ENCODE data around the gene IL31RA. TPM values are rescaled to one million over a fixed set of nuclear protein-coding genes. Genes with fewer than 3 reads are reported as not detected.
"Not testable (repeated sequence)": the region's sequence is repeated elsewhere in the genome, so short reads cannot be mapped to it uniquely, and the experiment has no call there.

IL31RA gene
- 6.9 and 7.8 TPM in 2 replicates for total RNA-seq (2014; rRNA removed; shearing (Covaris generic))
- 7.3 and 10.2 TPM in 2 replicates for polyA plus RNA-seq (2015; cell fraction: cytosol; rRNA removed)
- 11.8 and 14.1 TPM in 2 replicates for polyA plus RNA-seq (2015; cell fraction: nucleus; rRNA removed)

DNA sequence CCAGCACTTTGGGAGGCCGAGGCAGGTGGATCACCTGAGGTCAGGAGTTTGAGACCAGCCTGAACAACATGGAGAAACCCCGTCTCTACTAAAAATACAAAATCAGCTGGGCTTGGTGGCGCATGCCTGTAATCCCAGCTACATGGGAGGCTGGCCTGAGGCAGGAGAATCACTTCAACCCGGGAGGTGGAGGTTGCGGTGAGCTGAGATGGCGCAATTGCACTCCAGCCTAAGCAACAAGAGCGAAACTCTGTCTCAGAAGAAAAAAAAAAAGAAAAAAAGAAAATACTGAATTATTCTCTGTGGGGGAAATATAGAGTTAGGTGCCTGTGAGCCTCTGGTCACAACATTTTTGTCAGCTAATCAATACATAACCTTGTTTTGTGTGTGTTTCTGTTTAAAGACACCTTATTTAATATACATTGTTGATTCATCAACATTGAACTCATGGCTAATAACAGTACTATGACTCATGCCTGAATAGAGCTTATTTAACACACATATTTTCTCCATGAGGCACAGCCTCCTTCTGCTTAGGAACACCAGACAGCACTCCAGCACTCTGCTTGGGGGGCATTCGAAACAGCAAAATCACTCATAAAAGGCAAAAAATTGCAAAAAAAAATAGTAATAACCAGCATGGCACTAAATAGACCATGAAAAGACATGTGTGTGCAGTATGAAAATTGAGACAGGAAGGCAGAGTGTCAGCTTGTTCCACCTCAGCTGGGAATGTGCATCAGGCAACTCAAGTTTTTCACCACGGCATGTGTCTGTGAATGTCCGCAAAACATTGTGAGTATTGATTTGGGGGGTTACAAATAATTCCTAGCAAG, at the start of gene IL31RA:
Gene IL31RA (plus strand): TSS at position 519 of the 836 bp plus-strand sequence. CDS start 214 bp downstream, at position 733.
- DNase-seq (ENCODE audit: low read depth) = peak; percentile 90

DNA sequence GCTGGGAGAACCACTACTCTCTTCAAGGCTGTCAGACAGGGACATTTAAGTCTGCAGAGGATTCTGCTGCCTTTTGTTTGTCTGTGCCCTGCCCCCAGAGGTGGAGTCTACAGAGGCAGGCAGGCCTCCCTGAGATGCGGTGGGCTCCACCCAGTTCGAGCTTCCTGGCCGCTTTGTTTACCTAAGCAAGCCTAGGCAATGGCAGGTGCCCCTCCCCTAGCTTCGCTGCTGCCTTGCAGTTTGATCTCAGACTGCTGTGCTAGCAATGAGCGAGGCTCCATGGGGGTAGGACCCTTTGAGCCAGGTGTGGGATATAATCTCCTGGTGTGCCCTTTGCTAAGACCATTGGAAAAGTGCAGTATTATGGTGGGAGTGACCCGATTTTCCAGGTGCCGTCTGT, 42.3 kb upstream of the IL31RA start:
- DNase-seq (ENCODE audit: low read depth) = not testable (repeated sequence)

DNA sequence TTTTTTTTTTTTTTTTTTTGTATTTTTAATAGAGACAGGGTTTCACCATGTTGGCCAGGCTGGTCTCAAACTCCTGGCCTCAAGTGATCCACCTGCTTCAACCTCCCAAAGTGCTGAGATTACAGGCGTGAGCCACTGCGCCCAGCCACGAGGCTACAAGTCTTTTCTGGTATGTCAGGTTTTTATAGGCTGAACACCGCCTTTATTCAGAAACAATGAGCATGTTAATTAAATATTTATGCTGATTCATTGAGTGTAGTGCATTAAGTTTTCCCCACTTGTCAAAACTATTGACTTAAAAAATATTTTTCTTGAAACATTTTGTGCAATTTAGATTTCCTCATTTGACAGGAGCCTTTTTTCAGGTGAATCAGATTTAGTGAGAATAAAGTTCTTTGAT, 35.2 kb upstream of the IL31RA start:
- not testable (repeated sequence) for DNase-seq (ENCODE audit: low read depth)

DNA sequence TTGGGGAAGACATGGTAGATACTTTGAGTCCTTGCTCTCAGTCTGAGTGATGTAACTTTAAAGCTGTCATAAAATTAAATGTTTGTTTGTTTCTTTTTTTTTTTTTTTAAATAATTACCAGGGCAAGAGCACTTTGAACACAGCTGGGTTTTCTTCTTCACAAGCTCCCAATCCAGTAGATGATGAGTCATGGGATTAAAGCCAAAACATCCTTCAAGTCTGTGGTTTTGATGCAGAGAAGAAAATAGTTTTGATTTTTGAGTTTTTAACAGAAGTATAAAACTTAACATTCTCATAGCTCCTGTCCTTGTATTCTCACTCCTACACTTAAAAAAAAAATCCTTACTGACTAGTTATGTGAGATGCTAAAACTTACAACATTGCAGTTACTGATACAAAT, 34.8 kb upstream of the IL31RA start:
- peak; percentile 82 for DNase-seq (ENCODE audit: low read depth)

DNA sequence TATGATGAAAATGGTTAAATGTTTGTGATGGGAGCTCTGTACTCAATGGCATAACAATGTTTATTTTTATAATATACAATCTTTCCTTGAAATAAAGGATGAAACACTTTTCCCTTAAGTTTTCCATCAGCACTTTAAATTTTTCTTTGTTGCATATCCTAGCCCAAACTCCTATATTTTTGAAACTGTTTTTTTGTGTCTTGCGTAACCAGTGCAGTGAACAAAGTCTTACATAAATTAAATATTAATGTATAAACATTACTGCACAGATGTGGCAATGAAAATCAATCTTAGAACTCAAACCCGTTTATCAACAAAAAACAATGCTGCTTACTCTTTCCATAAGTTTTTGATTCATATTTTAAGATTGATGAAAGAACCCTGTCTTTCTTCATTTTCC, 34.1 kb upstream of the IL31RA start:
- DNase-seq (ENCODE audit: low read depth) = no peak

DNA sequence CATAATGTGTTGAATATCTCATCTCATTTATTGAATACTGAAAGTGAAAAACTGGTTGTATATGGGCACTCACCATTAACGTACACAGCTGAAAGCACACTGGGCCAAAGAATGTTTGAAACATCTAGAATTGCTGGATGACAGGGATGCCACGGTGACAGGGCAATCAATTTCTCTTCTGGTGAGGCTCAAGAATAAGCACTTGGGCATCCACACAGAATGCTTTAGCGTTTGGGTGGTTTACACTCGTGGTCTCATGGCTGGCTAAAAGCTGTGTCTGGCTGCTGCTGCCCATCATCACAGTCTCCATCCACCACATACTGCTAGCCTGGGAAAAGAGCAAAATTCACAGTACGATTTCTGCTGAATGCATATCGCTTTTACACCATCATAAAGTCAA, 30.7 kb upstream of the IL31RA start:
- DNase-seq (ENCODE audit: low read depth) = no peak

DNA sequence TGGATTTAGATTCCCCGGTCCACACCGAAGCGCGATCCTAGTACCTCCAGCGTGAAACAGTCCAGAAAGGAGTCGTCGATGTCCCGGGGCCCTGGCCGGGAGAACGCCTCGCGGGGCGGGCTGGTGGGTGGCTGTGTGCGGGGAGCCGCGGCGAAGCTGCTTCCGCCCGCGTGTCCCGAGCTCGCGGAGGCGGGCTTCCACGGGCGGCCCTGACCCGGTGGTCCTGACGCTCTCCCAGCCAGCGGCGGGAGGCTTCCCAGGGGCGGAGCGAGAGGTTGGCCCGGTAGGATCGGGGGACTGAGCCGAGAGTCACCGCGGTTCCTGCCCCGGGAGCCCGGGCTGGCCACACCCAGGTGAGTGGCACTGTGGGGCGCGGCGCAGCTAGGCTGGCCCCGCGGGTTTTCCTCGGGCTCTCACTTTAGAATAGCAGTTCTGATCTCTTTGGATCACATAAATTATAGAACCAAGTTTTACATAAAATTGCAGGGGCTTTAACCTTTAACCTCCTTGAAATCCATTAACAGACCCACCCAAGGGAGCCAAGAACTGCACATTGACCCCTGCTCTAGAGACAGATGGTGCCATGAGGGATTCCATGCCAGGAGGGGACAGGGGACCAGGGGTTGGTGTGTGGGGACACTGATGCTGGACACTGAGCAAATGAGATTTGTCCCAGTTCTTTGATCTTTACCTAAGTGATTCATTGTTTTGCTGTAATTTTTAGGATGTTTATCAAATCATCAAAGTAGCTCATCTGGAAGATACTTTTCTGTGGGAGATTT, 29.2 kb upstream of the IL31RA start:
- DNase-seq (ENCODE audit: low read depth) = no peak

DNA sequence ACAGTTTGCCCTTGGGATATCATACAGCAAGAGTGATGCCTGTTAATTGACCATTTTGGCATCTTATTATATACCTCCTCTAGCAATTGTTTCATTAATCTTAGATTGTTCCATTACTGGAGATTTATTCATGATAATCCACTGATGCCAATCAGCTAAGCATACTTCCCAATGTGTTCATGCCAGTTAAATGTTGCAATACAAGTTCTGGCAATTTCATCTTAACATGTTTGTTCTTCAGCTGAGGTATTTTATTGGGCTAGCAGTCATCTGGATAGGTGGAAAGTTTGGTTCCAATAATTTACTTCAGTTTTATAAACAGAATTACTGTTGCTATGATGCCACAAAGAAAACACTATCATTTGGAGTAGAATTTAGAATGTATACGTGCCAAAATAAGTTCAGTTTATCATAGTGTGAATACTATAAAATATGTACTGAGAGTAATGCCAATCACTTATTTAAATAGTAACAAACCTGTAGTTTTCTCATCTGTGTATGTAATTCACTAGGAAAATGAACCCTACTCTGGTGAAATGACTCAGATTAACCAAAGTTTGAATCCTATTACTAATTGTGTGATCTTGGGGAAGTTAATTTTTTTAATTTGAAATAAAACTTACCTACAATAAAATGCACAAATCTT, 27.9 kb upstream of the IL31RA start:
- DNase-seq (ENCODE audit: low read depth) = no peak

DNA sequence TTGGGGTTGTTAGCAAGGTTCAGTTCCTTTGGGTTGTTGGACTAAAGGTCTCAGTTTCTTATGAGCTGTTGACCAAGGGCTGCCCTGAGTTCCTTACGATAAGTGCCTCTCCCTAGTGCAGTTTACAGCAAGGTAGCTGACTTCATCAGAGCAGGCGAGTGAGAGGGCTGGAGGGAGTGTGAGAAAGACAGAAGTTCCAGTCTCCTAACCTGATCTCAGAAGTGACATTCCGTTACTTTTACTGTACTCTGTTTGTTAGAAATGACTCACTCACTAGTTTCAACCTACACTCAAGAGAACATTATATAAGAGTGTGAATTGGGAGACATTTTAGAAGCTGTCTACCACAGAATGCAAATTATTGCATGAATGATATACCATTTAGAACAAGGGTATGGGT, 21.2 kb upstream of the IL31RA start:
- DNase-seq (ENCODE audit: low read depth) = peak; percentile 40

DNA sequence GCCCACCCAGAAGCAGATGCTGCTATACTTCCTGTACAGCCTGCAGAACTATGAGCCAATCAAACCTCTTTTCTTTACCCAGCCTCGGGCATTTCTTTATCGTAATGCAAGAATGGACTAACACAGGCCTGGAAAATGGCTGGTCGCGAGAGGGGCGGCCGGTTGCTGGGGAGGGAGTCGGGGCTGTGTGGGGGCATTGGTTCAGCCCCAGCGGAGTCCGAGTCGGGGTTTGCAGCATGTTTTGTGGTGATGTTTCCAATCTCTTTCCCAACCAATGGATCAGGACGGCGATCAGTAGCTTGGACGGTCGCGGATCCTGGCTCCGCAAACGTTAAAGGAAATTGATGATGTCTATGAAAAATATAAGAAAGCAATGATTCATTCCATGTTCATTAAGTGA, 18.7 kb upstream of the IL31RA start:
- DNase-seq (ENCODE audit: low read depth) = no peak

DNA sequence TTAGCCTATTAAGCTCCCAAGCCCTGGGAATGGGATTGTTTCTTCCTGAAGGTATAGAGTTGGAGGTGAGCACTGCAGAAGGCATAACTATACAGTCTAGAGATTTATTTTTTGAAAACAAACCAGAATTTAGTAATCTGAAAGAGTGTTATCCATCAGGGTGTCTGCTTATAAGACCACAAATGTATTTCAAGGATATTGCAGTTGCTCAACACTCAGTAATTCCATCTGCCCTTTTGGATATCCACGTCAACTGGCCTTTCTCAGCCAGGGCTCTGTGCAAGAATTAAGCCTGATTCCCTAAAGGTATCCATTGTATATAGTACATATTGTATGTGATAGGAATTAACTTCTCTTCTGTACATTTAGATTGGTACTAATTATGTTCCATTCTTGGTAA, 15.0 kb upstream of the IL31RA start:
- no peak for DNase-seq (ENCODE audit: low read depth)

DNA sequence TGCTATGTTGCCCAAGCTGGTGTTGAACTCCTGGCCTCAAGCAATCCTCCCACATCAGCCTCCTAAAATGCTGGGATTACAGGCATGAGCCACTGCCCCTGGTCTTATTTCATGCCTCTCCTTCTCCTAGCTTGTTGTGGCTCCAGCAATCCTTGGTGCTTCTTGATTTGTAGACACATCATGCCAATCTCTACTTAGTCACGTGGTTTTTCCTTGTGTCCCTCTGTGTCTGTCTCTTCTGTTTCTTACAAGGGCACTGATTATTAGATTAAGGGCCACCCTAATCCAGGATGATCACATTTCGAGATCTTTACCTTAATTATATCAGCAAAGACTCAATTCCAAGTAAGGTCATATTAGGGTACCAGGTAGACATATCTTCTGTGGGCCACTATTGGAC, 9.2 kb upstream of the IL31RA start:
- no peak for DNase-seq (ENCODE audit: low read depth)

DNA sequence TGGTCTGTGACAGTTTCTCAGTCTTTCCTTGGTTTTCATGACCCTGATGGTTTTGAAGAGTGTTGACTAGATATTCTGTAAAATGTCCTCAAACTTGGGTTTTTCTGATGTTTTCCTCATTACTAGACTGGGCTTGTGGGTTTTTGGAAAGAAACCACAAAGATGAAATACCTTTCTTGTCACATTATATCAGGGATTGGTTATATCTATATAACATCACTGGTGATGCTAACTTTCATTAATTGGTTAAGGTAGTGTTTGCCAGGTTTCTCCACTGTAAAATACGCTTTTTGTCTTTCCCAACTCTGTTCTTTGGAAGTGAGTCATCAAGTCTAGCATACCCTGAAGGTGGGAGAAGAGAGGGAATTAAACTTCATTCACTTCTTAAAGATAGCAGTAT, 3.3 kb upstream of the IL31RA start:
- no peak for DNase-seq (ENCODE audit: low read depth)

DNA sequence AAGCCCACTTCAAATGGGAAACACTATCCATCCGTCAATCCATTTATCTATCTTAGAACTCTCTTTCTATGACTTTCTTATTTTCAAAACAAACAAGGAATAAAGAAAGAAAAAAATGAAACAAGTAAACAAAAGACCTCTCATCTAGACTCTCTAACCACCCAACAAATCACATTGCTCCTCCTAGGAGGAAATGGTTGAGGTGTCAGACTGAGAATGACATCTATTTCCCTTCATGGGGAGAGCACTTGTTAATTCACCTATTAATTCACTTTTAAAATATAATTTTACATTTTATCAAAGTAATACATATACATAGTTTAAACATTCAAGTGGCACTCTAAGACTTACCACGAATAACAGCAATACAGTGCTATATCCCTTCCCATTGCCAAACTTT, 2.4 kb upstream of the IL31RA start:
- no peak for DNase-seq (ENCODE audit: low read depth)

DNA sequence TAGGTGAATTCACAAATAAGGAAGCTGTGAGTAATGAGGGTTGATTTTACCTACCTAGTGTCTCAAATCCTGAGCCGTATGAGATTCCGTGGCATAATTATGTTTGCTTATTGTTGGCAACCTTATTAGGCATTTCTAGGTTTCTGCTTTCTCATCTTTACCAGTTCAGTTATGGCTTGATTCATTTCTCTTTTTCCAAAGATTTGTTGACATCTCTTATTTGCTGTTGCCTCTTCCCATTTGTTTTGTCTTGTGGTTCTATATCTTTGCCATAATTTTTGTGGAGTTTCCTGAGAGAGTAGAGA, 470 bp downstream of the IL31RA start:
- peak; percentile 17 for DNase-seq (ENCODE audit: low read depth)

DNA sequence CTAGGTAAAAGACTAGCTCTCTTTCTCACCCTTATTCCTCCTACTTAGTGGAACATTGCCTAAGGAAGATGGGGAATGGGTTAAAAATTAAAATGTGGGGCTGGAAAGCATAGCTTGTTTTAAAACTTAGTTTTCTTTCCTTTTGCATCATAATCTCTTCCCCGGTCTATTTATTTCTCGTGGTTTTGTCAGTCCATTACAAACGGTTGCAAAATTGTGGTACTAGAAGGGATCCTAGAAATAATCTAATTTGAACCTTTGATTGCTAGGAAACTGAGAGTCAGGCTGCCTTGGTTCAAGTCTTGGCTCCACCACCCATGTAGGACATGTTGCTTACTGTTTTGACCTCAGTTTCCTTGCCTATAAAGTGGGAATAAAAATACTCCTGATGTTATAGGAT, 1.3 kb downstream of the IL31RA start:
- no peak for DNase-seq (ENCODE audit: low read depth)

DNA sequence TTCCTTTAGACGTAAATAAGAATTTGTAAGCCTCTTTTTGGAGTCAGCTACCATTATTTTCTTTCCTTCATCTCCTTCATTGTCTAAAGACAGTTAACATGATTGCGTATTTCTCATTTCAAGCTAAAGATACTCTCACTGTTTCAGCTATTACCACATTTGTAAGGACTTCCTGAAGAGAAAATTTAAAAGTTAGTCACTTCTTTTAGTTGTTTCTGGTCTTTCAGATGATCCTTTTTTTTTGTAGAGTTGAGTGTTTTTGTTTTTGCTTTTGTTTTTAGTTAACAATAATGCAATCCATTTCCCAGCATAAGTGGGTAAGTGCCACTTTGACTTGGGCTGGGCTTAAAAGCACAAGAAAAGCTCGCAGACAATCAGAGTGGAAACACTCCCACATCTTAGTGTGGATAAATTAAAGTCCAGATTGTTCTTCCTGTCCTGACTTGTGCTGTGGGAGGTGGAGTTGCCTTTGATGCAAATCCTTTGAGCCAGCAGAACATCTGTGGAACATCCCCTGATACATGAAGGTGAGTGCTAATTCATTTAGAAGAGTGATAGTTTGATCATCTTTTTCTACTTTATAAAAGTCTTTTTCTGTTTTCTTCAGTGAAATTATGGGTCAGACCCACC, 2.0 kb downstream of the IL31RA start:
- DNase-seq (ENCODE audit: low read depth) = no peak

DNA sequence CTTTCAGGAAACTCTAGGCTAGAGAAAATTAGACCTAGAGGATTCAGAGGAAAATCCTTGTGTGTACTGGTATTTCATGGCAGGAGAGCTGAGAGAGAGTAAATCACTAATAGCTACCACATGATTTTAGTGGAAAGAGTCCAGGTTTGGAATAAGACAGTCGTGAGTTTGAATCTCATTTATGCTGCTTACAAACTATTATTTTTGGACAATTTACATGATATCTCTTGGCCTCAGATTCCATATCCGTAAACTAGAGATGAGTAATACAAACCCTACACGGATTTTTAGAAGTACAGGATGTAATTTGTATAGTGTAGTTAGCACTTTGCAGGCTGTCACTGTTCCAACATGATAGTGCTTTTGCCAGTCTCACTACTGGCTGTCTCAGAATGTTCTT, 2.7 kb downstream of the IL31RA start:
- peak; percentile 15 for DNase-seq (ENCODE audit: low read depth)

DNA sequence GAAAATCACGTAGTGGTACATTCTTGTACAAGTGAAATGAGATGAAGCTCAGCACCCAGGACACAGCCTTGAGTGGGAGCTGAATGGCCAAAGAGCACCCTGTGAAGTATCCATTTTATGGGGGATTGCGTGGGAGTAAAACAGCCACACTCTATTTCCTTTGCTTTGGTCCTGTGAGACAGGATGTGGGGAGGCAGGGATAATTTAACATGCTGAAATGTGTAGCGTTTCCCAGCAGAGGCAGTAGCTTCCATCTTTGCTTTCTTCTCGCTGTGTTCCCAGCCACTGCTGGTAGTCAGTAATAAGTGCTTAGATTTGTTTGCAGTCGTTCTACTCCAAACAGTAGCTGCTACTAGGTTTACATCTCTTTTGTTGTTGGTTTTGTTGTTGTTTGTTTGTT, 4.4 kb downstream of the IL31RA start:
- peak; percentile 31 for DNase-seq (ENCODE audit: low read depth)

DNA sequence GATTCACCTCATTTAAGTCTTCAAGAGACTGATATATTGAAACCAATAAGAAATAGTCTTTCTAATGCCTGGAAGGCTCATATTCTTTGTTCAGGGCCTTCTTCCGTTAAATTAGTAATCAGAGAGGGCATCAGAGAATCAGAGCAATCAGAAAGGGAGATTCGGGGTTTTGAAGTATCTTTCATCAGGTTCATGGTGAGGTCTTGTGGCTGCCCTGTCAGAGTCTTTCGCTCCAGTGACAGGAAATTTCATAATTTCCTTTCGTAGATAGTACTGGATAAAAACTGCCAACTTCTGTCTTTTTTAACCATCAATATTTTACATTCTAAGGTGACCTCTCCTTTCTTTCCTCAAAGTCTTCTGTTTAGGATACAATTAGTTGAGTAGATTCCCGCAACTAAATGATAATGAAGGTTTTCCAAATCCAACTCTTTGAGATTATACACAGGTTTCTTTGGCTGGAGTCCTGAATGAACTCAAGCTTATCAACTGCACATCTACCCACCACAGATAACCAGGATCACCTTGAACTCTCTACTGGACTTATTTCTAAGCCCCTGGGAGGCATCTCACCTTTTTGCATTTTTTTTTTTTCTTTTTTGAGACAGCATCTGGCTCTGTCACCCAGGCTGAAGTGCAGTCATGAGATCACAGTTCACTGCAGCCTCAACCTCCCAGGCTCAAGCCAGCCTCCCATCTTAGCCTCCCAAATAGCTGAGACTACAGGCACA, 5.5 kb downstream of the IL31RA start:
- DNase-seq (ENCODE audit: low read depth) = no peak

DNA sequence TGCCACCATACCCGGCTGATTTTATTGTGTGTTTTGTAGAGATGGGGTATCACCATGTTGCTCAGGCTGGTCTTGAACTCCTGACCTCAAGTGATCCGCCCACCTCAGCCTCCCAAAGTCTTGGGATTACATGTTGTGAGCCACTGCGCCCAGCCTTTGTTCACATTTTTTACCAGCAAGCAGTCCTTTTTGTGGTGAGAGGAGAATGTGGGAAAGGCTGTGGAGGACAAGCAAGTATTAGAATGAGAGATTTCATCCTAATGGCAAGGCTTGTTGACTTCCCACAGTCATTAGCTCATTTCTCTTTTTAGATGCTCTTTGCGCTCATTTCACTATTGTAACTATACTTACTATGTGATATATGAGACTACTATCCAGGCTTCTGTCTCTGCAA, 6.1 kb downstream of the IL31RA start:
- no peak for DNase-seq (ENCODE audit: low read depth)
